ENCODE measurements around the gene PSORS1C1.
"Not testable (repeated sequence)": the region's sequence is repeated elsewhere in the genome, so short reads cannot be mapped to it uniquely, and the experiment has no call there.

PSORS1C1 gene

GRCh38 chr6:31161216-31162126 is 46.9 kb downstream of the PSORS1C1 start:
- FAIRE-seq, result no peak

DNA sequence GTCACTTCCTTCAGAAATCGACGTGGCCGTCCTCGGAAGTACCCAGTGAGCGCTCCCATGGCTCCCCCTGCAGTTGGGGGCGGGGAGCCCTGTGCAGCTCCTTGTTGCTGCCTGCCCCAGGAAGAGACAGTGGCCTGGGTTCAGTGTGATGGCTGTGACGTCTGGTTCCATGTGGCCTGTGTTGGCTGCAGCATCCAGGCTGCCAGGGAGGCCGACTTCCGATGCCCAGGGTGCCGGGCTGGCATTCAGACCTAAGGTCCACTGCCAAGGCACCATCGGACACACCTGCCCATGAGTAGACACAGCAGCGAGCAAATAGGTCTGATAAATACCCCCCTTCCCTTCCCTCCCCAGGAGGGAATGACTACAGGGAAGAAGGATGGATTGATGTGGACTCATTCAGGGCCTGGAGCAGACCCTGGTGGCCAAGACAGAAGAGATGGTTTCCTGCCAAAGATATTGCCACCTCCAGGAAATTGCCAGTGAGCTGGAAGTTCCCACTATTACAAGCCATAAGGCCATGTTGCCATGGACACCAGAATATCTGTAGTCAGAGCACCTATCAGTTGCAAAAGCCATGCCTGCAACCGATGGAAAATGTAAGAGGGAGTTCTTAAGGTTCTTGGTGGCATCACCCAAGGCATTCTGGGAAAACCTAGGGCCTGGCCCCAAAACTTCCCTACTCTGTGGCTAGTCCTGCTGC is 48.0 kb downstream of the PSORS1C1 start:
- no peak for FAIRE-seq

DNA sequence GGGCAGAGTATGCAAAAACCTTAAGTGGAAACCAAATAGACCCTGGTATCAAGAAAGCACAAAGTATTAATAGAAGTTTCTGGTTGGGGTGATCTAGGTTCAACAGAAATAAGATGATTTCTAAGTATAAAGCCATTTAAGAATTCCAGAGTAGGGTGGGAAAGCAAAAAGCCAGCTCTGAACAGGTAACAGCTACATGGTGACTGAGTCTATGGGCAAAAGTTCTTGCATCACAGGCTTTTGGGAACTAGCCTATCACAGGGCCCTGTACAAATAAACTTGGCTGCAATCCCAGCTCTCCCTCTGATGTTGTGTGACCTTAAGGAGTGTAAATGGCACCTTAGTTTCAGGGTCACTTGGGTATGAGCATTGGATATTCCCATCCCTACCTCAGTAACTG is 49.3 kb downstream of the PSORS1C1 start:
- no peak for FAIRE-seq

GRCh38 chr6:31164475-31165063 is 50.0 kb downstream of the PSORS1C1 start:
- FAIRE-seq, result not testable (repeated sequence)

GRCh38 chr6:31165064-31165832 is 50.6 kb downstream of the PSORS1C1 start:
- FAIRE-seq, result not testable (repeated sequence)

- FAIRE-seq, result no peak
Observed at GRCh38 chr6:31165986-31166385, 51.4 kb downstream of the PSORS1C1 start.

- FAIRE-seq, result no peak
Observed at GRCh38 chr6:31168606-31169005, 54.0 kb downstream of the PSORS1C1 start.

DNA sequence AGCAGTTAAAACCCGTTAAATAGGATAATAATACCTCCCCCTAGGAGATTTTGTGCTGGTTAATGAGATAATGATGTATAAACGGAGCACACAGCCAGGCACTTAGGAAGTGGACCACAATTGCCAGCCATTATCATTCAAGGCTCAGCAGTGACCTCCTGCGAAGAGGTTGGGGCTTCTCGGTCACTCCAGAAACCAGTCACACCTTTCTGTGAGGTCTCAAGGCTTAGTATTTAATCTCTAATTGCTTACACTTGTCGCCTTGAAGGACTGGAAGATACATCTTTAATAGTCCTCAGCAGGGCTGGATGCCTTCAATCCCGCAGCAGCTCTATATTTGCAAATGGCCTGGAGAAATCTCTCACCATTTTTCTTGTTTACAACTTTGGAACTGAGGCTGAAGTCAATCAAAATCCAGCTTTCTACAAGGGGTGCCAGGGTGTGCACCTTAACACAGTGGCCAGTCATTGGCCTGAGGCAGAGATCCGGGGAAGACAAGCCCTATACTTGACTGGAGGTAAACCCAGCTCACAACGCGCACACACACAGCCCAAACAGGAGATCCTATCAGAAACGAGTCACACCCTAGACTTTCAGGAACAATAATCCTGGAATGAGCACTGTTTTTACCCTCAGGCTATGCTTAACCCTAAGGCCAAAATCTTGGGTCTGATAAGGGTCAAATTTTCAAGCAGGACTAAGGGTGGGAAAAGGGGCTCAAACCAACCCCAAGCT is 54.7 kb downstream of the PSORS1C1 start:
- FAIRE-seq, result no peak

DNA sequence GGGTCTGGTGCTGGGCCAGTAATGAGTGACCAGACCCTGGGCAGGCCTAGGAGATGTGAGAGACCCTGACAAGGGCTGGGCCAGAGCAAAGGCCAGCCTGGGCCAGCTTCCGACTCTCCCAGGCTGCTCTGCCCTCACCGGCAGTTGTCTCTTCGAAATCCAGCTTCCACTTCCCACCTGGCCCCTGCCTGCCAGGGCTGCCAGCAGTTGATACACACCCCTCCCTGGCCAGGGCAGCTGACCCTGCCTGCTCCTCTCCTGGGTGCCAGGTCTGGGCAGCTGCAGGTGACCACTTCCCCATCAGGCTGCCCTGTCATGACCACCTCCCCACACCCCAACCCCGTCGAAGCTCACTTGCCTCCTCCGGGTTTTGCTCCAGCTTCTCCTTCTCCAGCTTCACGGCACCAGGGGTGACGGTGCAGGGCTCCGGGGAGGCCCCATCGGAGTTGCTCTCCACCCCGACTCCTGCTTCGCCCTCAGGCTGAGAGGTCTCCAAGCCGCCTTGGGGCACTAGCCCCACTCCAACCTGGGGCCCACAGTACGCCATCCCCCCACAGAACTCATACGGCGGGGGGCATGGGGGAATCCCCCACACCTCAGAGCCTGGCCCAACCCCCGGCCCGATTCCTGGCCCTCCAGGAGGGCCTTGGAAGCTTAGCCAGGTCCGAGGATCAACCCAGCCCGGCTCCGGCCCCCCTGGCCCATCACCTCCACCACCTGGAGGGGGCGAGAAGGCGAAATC is 55.4 kb downstream of the PSORS1C1 start:
- FAIRE-seq, result not testable (repeated sequence)

- no peak for FAIRE-seq
Observed at GRCh38 chr6:31170600-31170881, 55.9 kb downstream of the PSORS1C1 start, which contains the start of gene POU5F1. Gene POU5F1, minus strand, starts transcription at chr6:31170682. Its CDS starts 62 bp downstream, at chr6:31170620.

DNA sequence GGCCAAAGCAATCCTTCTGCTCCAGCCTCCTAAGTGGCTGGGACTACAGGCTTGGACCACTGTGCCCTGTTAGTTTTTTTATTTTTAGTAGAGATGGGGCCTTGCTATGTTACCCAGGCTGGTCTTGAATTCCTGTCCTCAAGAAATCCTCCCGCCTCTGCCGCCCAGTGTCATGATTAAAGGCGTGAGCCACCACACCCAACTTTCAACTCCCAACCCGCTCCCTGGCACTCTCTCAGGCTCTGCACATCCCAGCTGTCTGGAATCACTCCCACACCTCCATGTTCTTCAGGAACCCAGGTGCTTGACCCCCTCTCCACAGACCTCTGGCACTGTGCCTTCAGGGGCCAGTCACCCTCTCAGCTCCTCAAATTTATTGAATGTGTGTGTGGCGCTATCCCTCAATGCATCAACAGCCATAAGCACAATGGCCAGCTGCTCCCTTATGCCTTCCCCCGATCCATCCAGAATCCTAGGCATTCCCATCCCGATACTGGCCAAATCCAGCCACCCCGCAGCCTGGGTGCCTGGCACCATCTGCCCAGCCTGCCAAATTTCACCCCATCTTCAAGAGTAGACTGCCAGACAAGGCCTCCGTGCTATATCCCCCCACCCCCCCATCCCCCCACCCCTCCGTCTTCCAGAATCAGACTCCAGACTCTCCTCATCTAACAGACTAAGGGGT is 56.5 kb downstream of the PSORS1C1 start:
- no peak for FAIRE-seq

DNA sequence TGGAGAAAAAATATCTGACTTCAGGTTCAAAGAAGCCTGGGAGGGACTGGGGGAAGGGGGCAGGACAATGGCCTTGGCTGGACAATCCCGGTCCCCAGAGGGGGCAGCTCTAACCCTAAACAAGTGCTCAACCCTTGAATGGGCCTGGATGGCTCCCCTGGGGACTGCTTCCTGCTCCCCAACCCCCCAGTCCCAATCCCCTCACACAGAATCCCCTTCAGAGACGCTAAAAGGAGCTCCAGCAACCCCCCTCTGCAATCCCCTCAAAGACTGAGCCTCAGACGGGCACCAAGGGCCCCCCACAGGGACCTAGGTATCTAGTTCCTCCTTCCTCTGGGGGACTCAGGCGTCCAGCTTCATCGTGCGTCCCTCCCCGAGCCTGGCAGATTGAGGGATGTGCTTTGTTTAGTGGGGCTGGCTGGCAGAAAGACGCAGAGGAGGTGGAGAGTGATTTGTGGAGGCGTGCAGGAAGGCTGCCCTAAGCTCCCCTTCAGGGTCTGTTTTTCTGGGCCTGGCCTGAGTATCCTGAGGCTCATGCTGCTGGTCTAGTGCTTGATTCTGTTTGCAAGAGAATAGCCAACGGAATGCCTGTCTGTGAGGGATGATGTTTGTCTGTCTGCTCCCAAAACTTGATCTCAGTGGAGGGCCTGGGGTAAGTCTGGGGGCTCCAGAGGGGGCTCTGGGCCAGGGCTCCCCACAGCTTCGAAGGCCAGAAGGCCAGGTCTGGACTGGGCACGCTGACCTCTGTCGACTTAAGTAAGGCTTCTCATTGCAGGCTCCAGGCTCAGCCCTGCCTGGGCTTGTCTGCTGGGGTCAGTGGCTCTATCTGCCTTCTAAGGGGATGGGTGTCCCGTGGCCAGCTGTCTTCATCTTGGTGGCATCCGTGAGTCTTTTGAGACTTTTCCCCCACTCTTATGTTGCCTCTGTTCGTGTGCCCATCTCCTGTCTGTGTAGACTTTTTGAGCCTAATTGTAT is 57.6 kb downstream of the PSORS1C1 start:
- FAIRE-seq, result no peak

GRCh38 chr6:31172973-31173384 is 58.4 kb downstream of the PSORS1C1 start:
- no peak for FAIRE-seq

DNA sequence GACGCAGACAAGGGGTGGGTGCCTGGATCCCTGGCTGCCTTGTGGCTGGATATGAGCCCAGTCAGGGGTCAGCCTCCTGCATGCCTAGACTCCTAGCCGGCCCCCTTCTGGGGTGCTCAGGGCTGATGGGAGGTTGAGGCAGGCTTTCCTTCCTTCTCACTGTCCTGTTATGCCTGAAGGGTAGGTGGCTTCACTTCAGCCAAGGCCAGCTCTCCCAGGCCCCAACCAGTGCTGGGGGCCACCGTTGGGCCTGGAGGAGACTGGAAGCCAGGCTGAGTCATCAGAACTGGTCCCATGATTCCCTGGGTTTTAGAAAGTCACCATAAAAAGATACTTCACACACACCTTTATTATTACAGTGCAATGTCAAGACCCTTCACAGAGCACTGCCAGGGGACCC is 58.8 kb downstream of the PSORS1C1 start:
- FAIRE-seq, result no peak

DNA sequence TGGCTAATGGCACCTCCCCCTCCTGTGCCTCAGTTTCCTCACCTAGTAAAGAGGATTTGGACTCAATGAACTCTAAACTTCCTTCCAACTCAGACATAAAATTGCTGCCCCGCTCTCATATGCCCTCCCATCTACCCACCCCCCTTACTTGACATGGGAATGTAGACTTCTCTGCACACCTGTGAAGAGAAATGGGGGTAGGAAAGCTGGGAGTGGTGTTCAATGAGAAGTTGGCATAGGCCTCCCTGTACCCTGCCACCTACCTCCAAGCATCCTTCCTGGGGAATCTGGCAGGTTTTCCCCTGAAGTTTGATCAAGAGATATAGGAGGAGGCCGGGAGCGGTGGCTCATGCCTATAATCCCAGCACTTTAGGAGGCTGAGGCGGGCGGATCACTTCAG is 59.8 kb downstream of the PSORS1C1 start:
- no peak for FAIRE-seq

DNA sequence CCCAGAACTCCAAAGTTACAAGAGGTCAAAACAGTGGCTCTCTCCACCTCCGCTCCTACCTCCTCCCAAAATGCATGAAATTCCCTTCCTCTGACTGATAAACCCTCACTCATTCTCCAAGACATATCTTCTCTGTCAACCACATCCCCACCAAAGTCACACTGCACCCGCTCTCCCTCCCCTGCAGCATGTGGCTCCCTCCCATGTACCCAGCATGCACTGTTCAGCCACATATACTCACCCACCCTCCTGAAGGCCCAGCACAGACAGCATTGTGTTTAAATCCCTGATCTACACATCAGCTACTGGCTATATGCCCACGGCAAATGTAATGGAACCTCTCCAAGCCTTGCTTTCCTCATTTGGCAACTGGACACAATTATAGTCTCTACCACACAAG is 61.4 kb downstream of the PSORS1C1 start:
- FAIRE-seq, result no peak

- FAIRE-seq, result no peak
Observed at GRCh38 chr6:31178143-31179041, 63.8 kb downstream of the PSORS1C1 start.

GRCh38 chr6:31179042-31179386 is 64.4 kb downstream of the PSORS1C1 start:
- no peak for FAIRE-seq

GRCh38 chr6:31179896-31180295 is 65.3 kb downstream of the PSORS1C1 start:
- FAIRE-seq, result no peak

All from endometrium (tissue), 2 donors.